GM23338 (cell line): ENCODE results near the gene MRPS7. TPM values are rescaled to one million over a fixed set of nuclear protein-coding genes. Genes with fewer than 3 reads are reported as not detected.

Experiments
- ATAC-seq: fragments of 200-7000 bp; cut with Tn5 transposase; 3 replicates; pipeline ENCODE4 v1.9.1; 2020
- DNase-seq: peaks from one replicate; pipeline ENCODE4 v3.0.0-alpha.2; 2015; ENCODE audit warnings: low spot score
- H2AFZ ChIP-seq: fragments of 200-600 bp; sonication (generic); 2 replicates; pipeline ENCODE4 v1.8.0; 2016; ENCODE audit warnings: antibody characterized with exemption, mild to moderate bottlenecking, moderate library complexity
- H3F3A ChIP-seq: fragments of 200-600 bp; sonication (generic); replicated peaks from 2 replicates; pipeline ENCODE4 v1.8.0; 2017; ENCODE audit warnings: antibody characterized with exemption, mixed run types, low read depth
- H3K27ac ChIP-seq: fragments of 200-600 bp; sonication (generic); 2 replicates; pipeline ENCODE4 v1.6.1; 2016; ENCODE audit warnings: low read depth
- H3K27me3 ChIP-seq: fragments of 200-600 bp; sonication (generic); 2 replicates; pipeline ENCODE4 v1.8.0; 2016; ENCODE audit warnings: mild to moderate bottlenecking, mixed run types, moderate library complexity; ENCODE audit not compliant: insufficient read depth
- H3K36me3 ChIP-seq: fragments of 200-600 bp; sonication (generic); 2 replicates; pipeline ENCODE4 v1.8.0; 2016; ENCODE audit warnings: mild to moderate bottlenecking; ENCODE audit not compliant: insufficient read depth
- H3K4me1 ChIP-seq: fragments of 200-600 bp; sonication (generic); 2 replicates; pipeline ENCODE4 v1.8.0; 2016; ENCODE audit warnings: mild to moderate bottlenecking, moderate library complexity; ENCODE audit not compliant: insufficient read depth
- H3K4me2 ChIP-seq: fragments of 200-600 bp; sonication (generic); 2 replicates; pipeline ENCODE4 v1.7.1; 2017; ENCODE audit warnings: mixed run types
- H3K4me3 ChIP-seq: fragments of 200-600 bp; sonication (generic); 2 replicates; pipeline ENCODE4 v1.6.1; 2016; ENCODE audit warnings: mixed run types
- H3K79me2 ChIP-seq: fragments of 200-600 bp; sonication (generic); replicated peaks from 2 replicates; pipeline ENCODE4 v1.8.0; 2017; ENCODE audit warnings: mild to moderate bottlenecking; ENCODE audit not compliant: insufficient read depth
- H3K9me2 ChIP-seq: fragments of 200-600 bp; sonication (generic); 2 replicates; pipeline ENCODE4 v1.8.0; 2017; ENCODE audit not compliant: insufficient read depth
- H4K20me1 ChIP-seq: fragments of 200-600 bp; sonication (generic); replicated peaks from 2 replicates; pipeline ENCODE4 v1.8.0; 2017; ENCODE audit warnings: mild to moderate bottlenecking; ENCODE audit not compliant: insufficient read depth
- H3K27ac Mint-ChIP-seq: 2 replicates; pipeline ENCODE4 v1.8.0; 2020; ENCODE audit warnings: inconsistent platforms, mild to moderate bottlenecking, moderate library complexity, mixed read lengths
- H3K27me3 Mint-ChIP-seq: 3 replicates; pipeline ENCODE4 v1.8.0; 2022; ENCODE audit warnings: low read depth, mild to moderate bottlenecking, moderate library complexity, mixed read lengths, inconsistent platforms; ENCODE audit not compliant: insufficient read depth, poor library complexity
- H3K36me3 Mint-ChIP-seq: 3 replicates; pipeline ENCODE4 v1.8.0; 2021; ENCODE audit warnings: low read depth, mild to moderate bottlenecking, inconsistent platforms, moderate library complexity, mixed read lengths
- H3K4me1 Mint-ChIP-seq: 3 replicates; pipeline ENCODE4 v1.8.0; 2020; ENCODE audit warnings: mild to moderate bottlenecking, inconsistent platforms, mixed read lengths
- H3K4me3 Mint-ChIP-seq: 3 replicates; pipeline ENCODE4 v1.8.0; 2021; ENCODE audit warnings: moderate library complexity, mild to moderate bottlenecking, inconsistent platforms, mixed read lengths
- H3K9me3 Mint-ChIP-seq: 3 replicates; pipeline ENCODE4 v1.8.0; 2020; ENCODE audit warnings: moderate library complexity, mild to moderate bottlenecking, inconsistent platforms, mixed read lengths
- CREB1 ChIP-seq: fragments of 250-450 bp; sonication (Bioruptor Pico); IDR thresholded peaks from 2 replicates; pipeline ENCODE4 v1.5.0; 2020; ENCODE audit warnings: low read depth, mild to moderate bottlenecking, moderate library complexity
- ETS1 ChIP-seq: IDR thresholded peaks from 2 replicates; pipeline ENCODE4 v1.6.1; 2016; ENCODE audit warnings: antibody characterized with exemption
- EZH2 ChIP-seq: fragments of 200-600 bp; sonication (generic); IDR thresholded peaks from one replicate; pipeline ENCODE4 v1.8.0; 2017; ENCODE audit warnings: antibody characterized with exemption, mild to moderate bottlenecking, low read depth; ENCODE audit not compliant: unreplicated experiment
- EZH2phosphoT487 ChIP-seq: fragments of 200-600 bp; sonication (generic); IDR thresholded peaks from one replicate; pipeline ENCODE4 v1.8.1; 2018; ENCODE audit warnings: antibody characterized with exemption; ENCODE audit not compliant: unreplicated experiment
- JUNB ChIP-seq: IDR thresholded peaks from one replicate; pipeline ENCODE4 v1.6.1; 2016; ENCODE audit warnings: antibody characterized with exemption; ENCODE audit not compliant: unreplicated experiment
- NANOG ChIP-seq: IDR thresholded peaks from 2 replicates; pipeline ENCODE4 v1.6.1; 2016; ENCODE audit warnings: antibody characterized with exemption, borderline replicate concordance
- REST ChIP-seq: IDR thresholded peaks from one replicate; pipeline ENCODE4 v1.6.1; 2018; ENCODE audit warnings: antibody characterized with exemption; ENCODE audit not compliant: unreplicated experiment
- STAT1 ChIP-seq: IDR thresholded peaks from one replicate; pipeline ENCODE4 v1.6.1; 2016; ENCODE audit warnings: antibody characterized with exemption; ENCODE audit not compliant: unreplicated experiment
- ZNF114 ChIP-seq: fragments of 250-450 bp; sonication (Bioruptor Pico); IDR thresholded peaks from 2 replicates; pipeline ENCODE4 v1.5.0; 2020; ENCODE audit warnings: mild to moderate bottlenecking, moderate library complexity
- ZNF331 ChIP-seq: fragments of 250-450 bp; sonication (Bioruptor Pico); IDR thresholded peaks from 2 replicates; pipeline ENCODE4 v1.5.0; 2020; ENCODE audit warnings: low read depth, mild to moderate bottlenecking, moderate library complexity
- ZNF462 ChIP-seq: fragments of 250-450 bp; sonication (Bioruptor Pico); IDR thresholded peaks from 2 replicates; pipeline ENCODE4 v1.5.0; 2020; ENCODE audit warnings: mild to moderate bottlenecking, moderate library complexity
- polyA plus RNA-seq: library from polyadenylated mRNA; unstranded; fragments of >200 nt; fragmentation: Nextera tagmentation; extraction: Ambion mirVana; gene quantifications from 2 replicates; pipeline ENCODE4 v1.2.1, GENCODE V29; 2016
- total RNA-seq: library from RNA; depleted of rRNA; stranded (reverse); fragments of >200 nt; shearing (Covaris generic); gene quantifications from 2 replicates; pipeline ENCODE4 v1.2.3, GENCODE V29; 2014

The MRPS7 gene
- total and polyA plus RNA-seq, 2 experiments from 2014 or later = 60.6 to 114 TPM

- H3F3A ChIP-seq = peaks cover 20% of the 10 kb centered on the region
- TF ChIP-seq ETS1 = no peak
- TF ChIP-seq JUNB = no peak
- TF ChIP-seq ZNF462 (CRISPR knock-in tag) = no peak
- TF ChIP-seq EZH2phosphoT487 = no peak
- no peak for TF ChIP-seq ZNF331 (CRISPR knock-in tag)
- TF ChIP-seq EZH2 = no peak
- no peak for TF ChIP-seq STAT1
- TF ChIP-seq REST = no peak
- no peak for TF ChIP-seq NANOG
- TF ChIP-seq ZNF114 (CRISPR knock-in tag) = no peak
- TF ChIP-seq CREB1 = no peak
- peaks cover 10% of the 10 kb centered on the region for H3K4me1 Mint-ChIP-seq
- no peaks in the 10 kb centered on the region for H3K27me3 ChIP-seq
- no peak overlapping the region for H3K27ac ChIP-seq
- no peak overlapping the region for H2AFZ ChIP-seq
- H3K27ac Mint-ChIP-seq = no peak overlapping the region
- H3K36me3 ChIP-seq = no peaks in the 10 kb centered on the region
- no peak overlapping the region for H3K4me3 ChIP-seq
- no peak for ATAC-seq
- no peak overlapping the region; the same call in 2 of the 3 replicates for H3K4me3 Mint-ChIP-seq
- H3K4me1 ChIP-seq = 0 out of 2 replicates have a peak, but pooled peaks cover under 1% of the 10 kb centered on the region
- H3K79me2 ChIP-seq = no peaks in the 10 kb centered on the region
- no peak overlapping the region for H3K4me2 ChIP-seq
- no peak for DNase-seq
- no peaks in the 10 kb centered on the region for H3K9me2 ChIP-seq
- H4K20me1 ChIP-seq = no peaks in the 10 kb centered on the region
- peaks cover 14% of the 10 kb centered on the region for H3K36me3 Mint-ChIP-seq
- H3K27me3 Mint-ChIP-seq = peaks cover 12% of the 10 kb centered on the region
- no peaks in the 10 kb centered on the region for H3K9me3 Mint-ChIP-seq
These were observed 12.5 kb downstream of the MRPS7 start for GRCh38 chr17:75273977-75274708.
